DMS 273 (cell line): Measurements from ENCODE around the gene FABP7.

Experiments
- DNase-seq: peaks from one replicate; lab custom pipeline; 2025; ENCODE audit not compliant: unreplicated experiment; lab: John Stamatoyannopoulos, UW

Gene FABP7

DNA sequence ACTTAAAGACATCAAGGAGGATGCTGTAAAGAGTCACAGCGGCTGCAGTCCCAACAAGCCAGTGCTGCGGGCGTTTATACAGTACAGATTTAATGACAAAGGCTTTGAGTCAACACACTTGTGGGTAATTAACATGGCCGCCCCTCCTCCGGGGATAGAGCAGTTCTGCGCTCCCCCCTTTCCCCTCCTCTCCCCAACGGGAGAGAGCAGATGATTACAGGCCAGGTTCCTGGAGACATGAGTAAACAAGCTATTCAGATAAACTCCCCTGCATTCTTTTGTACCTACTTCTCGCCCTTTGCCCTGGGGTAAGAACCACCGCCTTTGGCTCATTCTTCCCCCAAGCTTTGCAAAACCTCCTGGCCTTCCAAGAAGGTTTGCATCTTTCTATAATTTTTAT, 23.6 kb upstream of the FABP7 start:
- no peak for DNase-seq

- DNase-seq: no peak
Observed at GRCh38 chr6:122758927-122759334, 20.6 kb upstream of the FABP7 start.

DNA sequence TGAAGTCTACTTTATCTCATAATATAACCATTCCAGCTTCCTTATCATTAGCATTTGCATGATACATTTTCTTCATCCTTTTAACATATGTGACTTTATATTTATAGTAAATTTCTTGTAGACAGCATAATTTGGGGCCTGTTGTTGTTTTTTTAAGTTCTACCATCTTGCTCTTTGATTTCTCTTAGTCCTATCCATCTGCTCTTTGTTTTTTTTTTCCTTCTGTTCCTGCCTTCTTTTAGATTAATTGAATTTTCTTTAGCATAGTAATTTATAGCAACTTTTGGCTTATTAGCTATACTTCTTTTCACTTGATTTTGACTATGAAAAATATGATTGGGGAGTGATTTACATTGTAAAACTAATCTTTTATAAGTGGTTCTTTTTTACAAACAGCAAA, 19.2 kb upstream of the FABP7 start:
- no peak for DNase-seq

- no peak for DNase-seq
Observed at GRCh38 chr6:122766256-122766655, 13.3 kb upstream of the FABP7 start.

DNA sequence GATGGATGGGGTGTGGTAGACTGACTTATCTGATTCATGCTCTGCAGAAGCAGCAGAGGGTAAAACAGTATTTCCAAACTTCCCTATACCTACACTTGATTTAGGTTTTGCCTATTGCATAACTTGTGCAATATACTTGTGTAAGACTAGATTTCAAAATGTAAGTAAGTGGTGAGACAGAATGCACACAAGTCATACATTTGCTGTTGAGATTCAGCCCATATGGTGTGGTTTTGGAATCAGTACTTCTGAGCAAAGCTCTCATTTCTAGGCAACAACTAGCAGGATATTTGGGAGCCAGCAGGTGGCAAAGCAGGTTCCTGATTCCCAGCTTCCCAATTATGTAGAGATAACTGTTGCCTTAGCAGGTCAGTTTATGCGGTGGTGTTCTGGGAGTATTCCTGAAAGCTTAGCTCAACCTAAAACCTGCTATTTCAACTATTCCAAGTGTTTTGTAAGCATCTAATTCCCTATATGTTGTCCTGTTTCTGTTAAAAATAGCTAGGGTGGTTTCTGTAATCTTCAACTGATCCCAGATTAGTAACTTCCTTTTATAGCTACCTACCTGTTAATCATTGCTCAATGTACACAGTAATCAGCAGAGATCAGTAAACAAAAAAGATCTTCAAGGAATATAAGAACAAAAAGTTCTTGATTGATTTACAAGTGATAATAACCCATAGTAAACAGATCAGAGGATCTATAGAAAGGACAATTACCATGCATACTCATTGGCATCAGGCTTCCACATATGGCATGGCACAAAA, 8.5 kb upstream of the FABP7 start:
- peak; percentile 19 for DNase-seq

DNA sequence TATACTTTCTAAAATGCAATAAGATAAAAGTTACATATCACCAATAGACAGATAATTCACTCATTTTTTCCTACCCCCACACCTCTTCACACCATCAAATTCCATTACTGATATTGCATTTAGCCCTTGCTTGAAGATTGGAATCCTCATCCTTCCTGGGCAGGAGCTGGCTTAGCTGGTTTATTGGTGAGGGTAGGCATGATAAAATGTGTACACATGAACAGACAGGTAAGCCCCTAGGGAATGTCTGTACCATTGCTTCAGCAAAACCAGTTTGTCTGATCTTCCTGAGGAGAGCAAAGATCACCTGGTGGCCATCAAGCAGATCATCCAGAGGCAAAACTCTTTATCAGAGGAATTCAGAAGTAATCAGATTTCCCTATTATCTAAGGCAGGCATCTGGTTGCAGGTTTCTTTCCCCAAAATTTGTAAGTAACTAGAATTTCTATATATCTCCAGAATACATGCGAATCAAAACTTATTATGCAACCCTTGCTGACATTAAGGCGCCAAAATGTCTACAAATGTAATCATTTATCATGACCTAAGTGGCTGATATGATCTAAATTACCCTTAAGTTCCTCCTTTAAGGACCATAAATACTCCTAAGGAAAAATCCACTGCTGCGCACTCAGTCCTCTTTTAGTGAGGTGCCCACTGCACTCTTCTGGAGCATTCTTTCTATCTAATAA, 6.6 kb upstream of the FABP7 start:
- DNase-seq: no peak

DNA sequence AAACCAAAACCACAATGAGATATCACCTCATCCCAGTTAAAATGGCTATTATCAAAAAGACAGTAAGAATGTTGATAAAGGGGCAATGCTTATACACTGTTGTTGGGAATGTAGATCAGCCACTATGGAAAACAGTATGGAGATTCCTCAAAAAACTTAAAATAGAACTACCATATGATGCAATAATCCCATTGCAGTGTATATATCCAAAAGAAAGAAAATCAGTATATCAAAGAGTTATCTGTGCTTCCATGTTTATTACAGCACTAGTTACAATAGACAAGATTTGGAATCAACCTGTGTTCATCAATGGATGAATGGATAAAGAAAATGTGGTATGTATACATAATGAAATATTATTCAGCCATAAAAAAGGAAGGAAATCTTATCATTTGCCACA, 3.5 kb upstream of the FABP7 start:
- no peak for DNase-seq

DNA sequence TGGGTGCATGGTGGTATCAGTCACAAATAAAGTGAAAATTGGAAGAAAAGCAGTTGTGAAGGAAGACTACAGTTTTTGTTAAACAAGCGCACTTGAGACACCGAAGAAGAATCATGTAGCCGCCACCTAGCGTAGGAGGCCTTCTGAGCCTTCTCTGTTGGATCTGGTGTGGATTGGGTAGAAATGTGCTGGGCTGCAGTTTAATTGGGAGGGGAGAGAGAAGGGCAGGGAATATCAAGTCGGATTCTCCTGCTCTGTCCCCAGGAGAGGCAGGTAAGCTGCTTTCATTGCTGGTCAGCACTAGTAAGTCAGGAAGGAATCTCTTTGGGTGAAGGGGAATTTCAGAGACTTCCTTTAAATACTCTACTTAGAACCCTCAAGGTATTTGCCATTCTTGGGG, 1.2 kb upstream of the FABP7 start:
- no peak for DNase-seq

- no peak for DNase-seq
Observed at GRCh38 chr6:122778985-122779661, 393 bp upstream of the FABP7 start.

DNA sequence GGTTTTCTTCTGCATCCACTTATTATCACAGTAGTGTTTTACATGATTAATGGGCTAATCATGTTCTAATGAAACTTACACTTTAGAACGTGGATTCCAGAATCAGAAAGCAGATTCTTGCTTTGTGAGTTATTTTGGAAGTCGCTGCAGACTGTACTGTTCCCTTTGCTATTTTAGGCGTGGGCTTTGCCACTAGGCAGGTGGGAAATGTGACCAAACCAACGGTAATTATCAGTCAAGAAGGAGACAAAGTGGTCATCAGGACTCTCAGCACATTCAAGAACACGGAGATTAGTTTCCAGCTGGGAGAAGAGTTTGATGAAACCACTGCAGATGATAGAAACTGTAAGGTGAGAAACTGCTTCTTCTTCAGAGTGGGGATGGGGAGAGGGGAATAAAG, 598 bp downstream of the FABP7 start:
- DNase-seq: no peak

GRCh38 chr6:122781716-122782115, 2.2 kb downstream of the FABP7 start:
- DNase-seq: no peak

DNA sequence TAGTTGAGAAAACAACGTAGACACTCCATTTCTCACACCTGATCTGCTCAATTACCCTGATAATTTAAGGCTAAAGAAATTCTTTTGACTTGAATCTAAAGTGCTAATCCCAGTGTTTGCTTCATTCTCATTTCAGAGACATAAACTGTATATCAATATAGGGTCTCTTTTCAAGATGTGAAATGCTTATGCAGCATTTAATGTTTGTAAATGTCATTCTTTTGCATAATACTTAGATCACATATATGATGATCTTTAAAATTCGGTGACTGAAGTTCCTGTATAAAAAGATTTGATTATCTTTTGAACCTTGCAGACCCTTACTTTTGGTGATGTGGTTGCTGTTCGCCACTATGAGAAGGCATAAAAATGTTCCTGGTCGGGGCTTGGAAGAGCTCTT, 3.9 kb downstream of the FABP7 start:
- DNase-seq: no peak

DNA sequence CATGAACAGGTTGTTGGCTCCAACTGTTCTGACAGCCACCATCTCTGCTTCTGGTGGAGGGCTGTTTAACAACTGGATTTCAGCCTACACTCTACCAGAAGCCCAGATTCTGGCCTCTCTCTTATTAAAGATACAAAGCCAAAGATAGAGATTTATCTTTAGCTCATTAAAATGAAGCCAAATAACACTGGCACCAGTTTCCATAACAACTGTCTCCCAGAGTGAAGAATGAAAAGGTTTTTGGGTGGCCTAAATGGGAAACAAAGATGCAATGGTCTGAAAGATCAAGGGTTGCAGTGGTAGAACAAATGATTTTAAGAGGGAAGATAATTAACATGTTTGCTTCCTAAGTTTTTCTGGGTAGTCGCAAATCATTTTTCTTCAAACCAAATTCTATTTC, 6.4 kb downstream of the FABP7 start:
- no peak for DNase-seq

- no peak for DNase-seq
Observed at GRCh38 chr6:122787721-122788120, 8.2 kb downstream of the FABP7 start.

- no peak for DNase-seq
Observed at GRCh38 chr6:122788208-122788607, 8.7 kb downstream of the FABP7 start.

DNA sequence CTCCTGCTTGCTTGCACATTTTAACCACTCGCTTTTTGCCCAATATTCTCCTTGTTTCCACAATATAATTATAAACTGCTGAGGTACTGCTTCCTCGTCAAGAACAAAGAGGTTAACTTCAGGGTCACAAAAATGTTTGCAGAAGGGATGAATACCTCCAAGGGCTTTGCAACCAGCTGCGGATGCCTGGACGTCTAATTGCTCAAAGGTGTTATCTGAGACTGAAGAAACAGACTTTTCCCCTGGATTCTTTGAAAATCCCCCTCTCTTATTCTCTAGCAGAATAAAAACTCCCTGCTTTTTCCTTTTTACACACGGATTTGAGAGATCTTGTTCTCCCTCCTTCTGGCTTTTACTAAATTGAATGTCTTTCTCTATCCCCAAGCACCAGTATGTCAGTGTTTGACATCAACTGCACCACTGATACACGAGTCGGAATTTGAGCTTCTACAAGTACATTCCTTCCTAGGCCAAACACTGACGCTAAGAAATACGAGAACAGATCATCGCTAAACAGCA, 9.2 kb downstream of the FABP7 start:
- DNase-seq: no peak

GRCh38 chr6:122789182-122790027, 9.9 kb downstream of the FABP7 start, which contains the start of gene SMPDL3A:
Gene SMPDL3A, plus strand, starts transcription at chr6:122789258. Its CDS starts 89 bp downstream, at chr6:122789347.
- peak; percentile 64 for DNase-seq

- no peak for DNase-seq
Observed at GRCh38 chr6:122790028-122790422, 10.5 kb downstream of the FABP7 start.

DNA sequence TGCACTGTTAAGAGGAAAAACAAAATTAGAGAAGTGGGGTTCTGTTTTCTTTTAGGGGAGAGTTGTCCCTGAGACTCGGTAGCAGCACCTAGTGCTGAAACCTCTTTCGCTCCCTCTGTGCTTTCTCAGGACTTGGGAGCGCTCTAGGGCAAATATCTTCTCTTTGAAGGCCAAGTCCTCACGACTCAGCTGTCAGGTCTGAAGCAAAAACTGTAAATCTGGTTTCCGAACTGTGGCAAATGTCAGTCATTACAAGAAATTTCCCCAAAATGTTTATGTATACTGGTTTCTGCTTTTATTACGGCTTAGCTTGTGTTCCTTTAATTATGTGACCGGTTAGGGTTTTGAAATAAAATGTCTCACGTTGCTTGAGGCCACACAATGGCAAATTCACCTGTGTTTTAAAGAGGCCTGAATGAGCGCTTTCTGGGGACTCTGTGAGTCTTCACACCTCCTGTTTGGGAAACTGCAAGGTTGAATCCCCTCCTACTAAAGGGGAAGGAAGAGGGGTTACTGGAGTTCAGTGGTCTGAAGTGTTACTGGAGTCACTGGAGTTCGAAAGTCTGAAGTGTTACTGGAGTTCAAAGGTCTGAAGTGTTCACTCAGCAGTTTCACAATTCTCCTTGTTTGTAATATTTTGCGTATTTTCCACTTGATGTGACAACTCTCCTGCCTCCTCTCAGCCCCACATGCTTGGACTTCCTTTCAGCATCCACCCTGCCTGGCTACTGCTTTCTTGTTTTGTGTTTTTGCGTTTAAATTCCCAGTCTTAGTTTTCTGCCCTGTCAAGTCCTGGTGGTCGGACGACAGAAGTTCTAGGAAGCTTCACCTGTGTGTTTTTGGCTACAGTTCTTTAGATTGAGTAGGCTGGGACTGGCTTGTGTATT, 11.2 kb downstream of the FABP7 start:
- no peak for DNase-seq

- no peak for DNase-seq
Observed at GRCh38 chr6:122791310-122791679, 11.8 kb downstream of the FABP7 start.
